GM23248 (cell line): ENCODE data around the gene PRKX. TPM values are rescaled to one million over a fixed set of nuclear protein-coding genes. Genes with fewer than 3 reads are reported as not detected.

Experiments used
- DNase-seq: peaks from one replicate; pipeline ENCODE4 v3.0.0-alpha.2; 2015
- H2AFZ ChIP-seq: fragments of 200-600 bp; sonication (generic); 2 replicates; pipeline ENCODE4 v1.6.1; 2016; ENCODE audit warnings: antibody characterized with exemption
- H3F3A ChIP-seq: fragments of 200-600 bp; sonication (generic); 2 replicates; pipeline ENCODE4 v1.6.1; 2016; ENCODE audit warnings: mild to moderate bottlenecking, antibody characterized with exemption, mixed run types; ENCODE audit not compliant: insufficient read depth
- H3K27ac ChIP-seq: fragments of 200-600 bp; sonication (generic); 2 replicates; pipeline ENCODE4 v1.5.1; 2016; ENCODE audit warnings: mild to moderate bottlenecking
- H3K27me3 ChIP-seq: fragments of 200-600 bp; sonication (generic); replicated peaks from 2 replicates; pipeline ENCODE4 v1.6.1; 2016; ENCODE audit warnings: mild to moderate bottlenecking; ENCODE audit not compliant: insufficient read depth
- H3K36me3 ChIP-seq: fragments of 200-600 bp; sonication (generic); 2 replicates; pipeline ENCODE4 v1.6.1; 2016; ENCODE audit warnings: low read depth, mild to moderate bottlenecking
- H3K4me1 ChIP-seq: fragments of 200-600 bp; sonication (generic); 2 replicates; pipeline ENCODE4 v1.6.1; 2016; ENCODE audit warnings: mild to moderate bottlenecking; ENCODE audit not compliant: insufficient read depth
- H3K4me2 ChIP-seq: fragments of 200-600 bp; sonication (generic); one replicate; pipeline ENCODE4 v1.6.1; 2016; ENCODE audit warnings: mild to moderate bottlenecking; ENCODE audit not compliant: unreplicated experiment
- H3K4me3 ChIP-seq: fragments of 200-600 bp; sonication (generic); 2 replicates; pipeline ENCODE4 v1.5.1; 2016; ENCODE audit warnings: mild to moderate bottlenecking
- H3K79me2 ChIP-seq: fragments of 200-600 bp; sonication (generic); 2 replicates; pipeline ENCODE4 v1.6.1; 2016; ENCODE audit warnings: mild to moderate bottlenecking; ENCODE audit not compliant: insufficient read depth
- H3K9ac ChIP-seq: fragments of 200-600 bp; sonication (generic); 2 replicates; pipeline ENCODE4 v1.6.1; 2016; ENCODE audit warnings: mild to moderate bottlenecking
- H3K9me2 ChIP-seq: fragments of 200-600 bp; sonication (generic); 2 replicates; pipeline ENCODE4 v1.6.1; 2016; ENCODE audit warnings: mixed run types, mild to moderate bottlenecking, moderate library complexity; ENCODE audit not compliant: insufficient read depth
- H3K9me3 ChIP-seq: fragments of 200-600 bp; sonication (generic); one replicate; pipeline ENCODE4 v1.6.1; 2017; ENCODE audit warnings: low read depth
- H4K20me1 ChIP-seq: fragments of 200-600 bp; sonication (generic); 2 replicates; pipeline ENCODE4 v1.6.0; 2016; ENCODE audit not compliant: insufficient read depth
- EZH2 ChIP-seq: fragments of 200-600 bp; sonication (generic); IDR thresholded peaks from 2 replicates; pipeline ENCODE4 v1.6.1; 2018; ENCODE audit warnings: antibody characterized with exemption, mild to moderate bottlenecking; ENCODE audit not compliant: insufficient read depth, poor library complexity, severe bottlenecking
- EZH2phosphoT487 ChIP-seq: fragments of 200-600 bp; sonication (generic); IDR thresholded peaks from 2 replicates; pipeline ENCODE4 v1.6.1; 2018; ENCODE audit warnings: antibody characterized with exemption, moderate library complexity, mild to moderate bottlenecking, low read depth; ENCODE audit not compliant: insufficient read depth
- WGBS, 2 experiments: methylation state at CpG; one replicate each; pipeline ENCODE4 v1.1.6; 2015 to 2017; ENCODE audit warnings: low lambda C conversion rate in 2 of 2, low coverage in 1 of 2; ENCODE audit errors: missing lambda C conversion rate in 2 of 2; 5-methylcytosine and 5-hydroxymethylcytosine counted together
- in situ Hi-C: fragments of 300-500 bp; cut with MboI; formaldehyde crosslinking; loops from 2 replicates; pipeline ENCODE4 v1.15.0; 2020
- polyA plus RNA-seq: library from polyadenylated mRNA; unstranded; fragments of >200 nt; fragmentation: Nextera tagmentation; extraction: Ambion mirVana; gene quantifications from 2 replicates; pipeline ENCODE4 v1.2.1, GENCODE V29; 2016
- total RNA-seq: library from RNA; depleted of rRNA; stranded (reverse); fragments of >200 nt; shearing (Covaris generic); gene quantifications from 2 replicates; pipeline ENCODE4 v1.2.3, GENCODE V29; 2014; rRNA removed

The PRKX gene
- 10.6 TPM in 2 replicates for total RNA-seq
- 1.2 and 1.7 TPM in 2 replicates for polyA plus RNA-seq

DNA sequence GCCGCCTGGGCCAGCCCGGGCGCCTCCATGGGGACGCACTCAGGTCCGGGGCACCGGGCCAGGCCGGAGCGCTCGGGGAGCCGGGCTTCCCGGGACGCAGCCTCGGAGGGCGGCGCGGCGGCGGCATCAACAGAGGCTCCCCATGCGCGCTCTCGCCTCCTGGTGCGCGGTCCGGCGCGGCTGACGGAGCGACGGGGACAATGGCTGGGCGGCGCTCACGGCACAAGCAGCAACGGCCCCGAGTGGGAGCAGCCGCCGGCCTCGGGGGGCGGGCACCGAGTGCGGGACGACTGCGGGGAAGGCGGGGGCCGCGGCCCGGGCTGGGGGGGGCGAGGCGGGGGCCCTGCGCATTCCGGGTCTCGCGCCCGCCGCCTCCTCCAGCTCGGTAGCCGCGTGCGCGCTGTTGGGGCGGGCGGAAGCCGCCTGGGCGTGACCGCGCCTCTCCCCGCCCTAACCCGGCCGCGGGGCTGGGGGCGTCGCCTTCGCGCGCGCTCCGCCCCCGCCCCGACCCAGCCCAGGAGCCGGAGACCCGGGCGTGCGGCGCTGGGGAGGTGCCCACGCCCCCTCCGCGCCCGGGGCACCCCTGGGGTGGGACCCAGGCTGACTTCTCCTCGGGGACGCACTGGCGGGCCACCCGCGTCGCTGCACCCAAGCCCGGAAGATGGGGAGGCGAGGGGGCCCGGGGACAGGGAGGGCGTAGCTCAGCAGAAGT lies at the start of gene PRKX:
PRKX (minus strand) TSS at position 425 of the 712 bp plus-strand sequence; CDS start at position 29, 396 bp downstream.
- Histone ChIP-seq H3F3A (no peaks in the 10 kb centered on the region), H3K36me3 (no peaks in the 10 kb centered on the region), H3K79me2 (no peaks in the 10 kb centered on the region), H4K20me1 (no peaks in the 10 kb centered on the region), H3K4me2 (peak within 1 kb of the TSS; percentile 53), H3K9ac (peak within 1 kb of the TSS; percentile 72), H3K9me3 (no peaks in the 10 kb centered on the region), H3K27me3 (no peaks in the 10 kb centered on the region), H3K27ac (no peak within 1 kb of the TSS), H3K4me1 (no peaks in the 10 kb centered on the region), H3K9me2 (no peaks in the 10 kb centered on the region), H3K4me3 (peak within 1 kb of the TSS; percentile 81), H2AFZ (peak within 1 kb of the TSS; percentile 91)
- peak; percentile 65 for DNase-seq
- in situ Hi-C loops = no loop called here
- WGBS, 2 experiments = 0 to 7% methylated on average over 5 to 9 of the region's 97 CpGs
- TF ChIP-seq EZH2 (no peak), EZH2phosphoT487 (no peak)

GRCh38 chrX:3763111-3763510 lies 49.7 kb upstream of the PRKX start:
- H3K4me2 ChIP-seq = no peak overlapping the region
- H3K27me3 ChIP-seq = no peaks in the 10 kb centered on the region
- no peaks in the 10 kb centered on the region for H3K9me3 ChIP-seq
- no peak for DNase-seq
- no peaks in the 10 kb centered on the region for H3F3A ChIP-seq
- H3K27ac ChIP-seq = no peak overlapping the region
- WGBS, 2 experiments = 25 to 45% methylated on average over 2 of the region's 2 CpGs
- H3K4me1 ChIP-seq = no peaks in the 10 kb centered on the region
- H3K9ac ChIP-seq = no peak overlapping the region
- in situ Hi-C loops = no loop called here
- no peak overlapping the region for H2AFZ ChIP-seq
- no peak for TF ChIP-seq EZH2phosphoT487
- no peak for TF ChIP-seq EZH2
- H3K79me2 ChIP-seq = no peaks in the 10 kb centered on the region
- H3K36me3 ChIP-seq = no peaks in the 10 kb centered on the region
- H3K4me3 ChIP-seq = no peak overlapping the region
- no peaks in the 10 kb centered on the region for H3K9me2 ChIP-seq
- H4K20me1 ChIP-seq = no peaks in the 10 kb centered on the region

DNA sequence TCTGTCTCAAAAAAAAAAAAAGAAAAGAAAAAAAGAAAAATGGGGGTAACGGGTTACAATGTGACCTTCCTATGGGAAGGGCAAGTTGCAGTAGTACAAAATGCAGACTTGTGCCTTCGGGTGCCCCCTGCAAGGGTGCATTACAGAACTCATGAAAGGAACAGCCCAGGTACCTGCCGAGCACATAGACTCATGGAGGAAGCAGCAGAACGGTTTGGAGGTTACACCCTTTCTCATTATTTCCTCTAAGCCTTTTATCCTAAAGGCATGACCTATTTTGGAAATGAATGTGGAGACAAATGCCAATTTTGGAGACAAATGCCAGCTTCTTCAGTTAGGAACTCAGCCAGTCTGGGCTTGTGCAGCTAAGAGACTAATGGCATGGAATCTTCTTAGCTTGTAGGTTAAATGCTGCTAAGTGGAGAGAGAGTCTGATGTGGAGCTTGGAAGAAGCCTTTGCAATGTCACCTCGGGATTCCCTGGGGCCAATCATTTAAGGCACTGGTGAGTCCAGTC lies 44.1 kb upstream of the PRKX start:
- no peaks in the 10 kb centered on the region for H3K36me3 ChIP-seq
- H3K4me3 ChIP-seq = no peak overlapping the region
- H3K27me3 ChIP-seq = no peaks in the 10 kb centered on the region
- no peaks in the 10 kb centered on the region for H3K9me2 ChIP-seq
- no peaks in the 10 kb centered on the region for H4K20me1 ChIP-seq
- no peak overlapping the region for H3K27ac ChIP-seq
- no peak overlapping the region for H3K9ac ChIP-seq
- TF ChIP-seq EZH2phosphoT487 (no peak), EZH2 (no peak)
- no peak for DNase-seq
- WGBS, 2 experiments = 22 to 43% methylated on average over 4 to 5 of the region's 5 CpGs
- H2AFZ ChIP-seq = no peak overlapping the region
- in situ Hi-C loops = no loop called here
- H3K9me3 ChIP-seq = no peaks in the 10 kb centered on the region
- H3K4me1 ChIP-seq = no peaks in the 10 kb centered on the region
- no peak overlapping the region for H3K4me2 ChIP-seq
- H3K79me2 ChIP-seq = no peaks in the 10 kb centered on the region
- H3F3A ChIP-seq = no peaks in the 10 kb centered on the region

DNA sequence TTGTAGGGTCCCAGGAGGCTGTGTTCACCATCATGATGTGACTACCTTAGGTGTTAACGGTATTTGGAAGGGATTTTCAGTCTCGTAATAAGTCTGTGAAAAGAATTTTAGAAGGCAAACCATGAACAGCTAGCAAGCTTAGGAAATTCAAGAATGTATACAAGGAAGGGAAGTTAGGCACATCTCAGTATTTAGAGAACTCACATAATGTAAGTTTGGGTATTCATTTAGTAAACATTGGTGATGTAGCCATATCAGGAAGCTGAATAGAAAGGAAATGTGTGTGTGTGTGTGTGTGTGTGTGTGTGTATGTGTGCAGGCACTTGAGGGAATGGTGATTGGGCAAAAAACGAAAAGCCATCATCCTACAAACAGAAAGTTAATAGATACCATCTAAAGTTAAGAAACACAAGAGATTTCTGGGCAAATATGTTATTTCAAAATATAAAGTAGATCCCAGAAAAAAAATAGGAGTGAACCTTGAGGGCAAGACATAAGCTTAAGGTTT lies 34.7 kb upstream of the PRKX start:
- no peaks in the 10 kb centered on the region for H3K4me1 ChIP-seq
- no peaks in the 10 kb centered on the region for H4K20me1 ChIP-seq
- WGBS, 2 experiments = 21 to 28% methylated on average over 3 of the region's 3 CpGs
- DNase-seq = no peak
- H3K36me3 ChIP-seq = no peaks in the 10 kb centered on the region
- H3K9me2 ChIP-seq = no peaks in the 10 kb centered on the region
- H3K4me2 ChIP-seq = no peak overlapping the region
- no peaks in the 10 kb centered on the region for H3K27me3 ChIP-seq
- in situ Hi-C loops = no loop called here
- TF ChIP-seq EZH2phosphoT487 = no peak
- no peak for TF ChIP-seq EZH2
- H3K9me3 ChIP-seq = no peaks in the 10 kb centered on the region
- no peak overlapping the region for H3K27ac ChIP-seq
- H2AFZ ChIP-seq = no peak overlapping the region
- H3K9ac ChIP-seq = no peak overlapping the region
- no peak overlapping the region for H3K4me3 ChIP-seq
- H3K79me2 ChIP-seq = no peaks in the 10 kb centered on the region
- no peaks in the 10 kb centered on the region for H3F3A ChIP-seq
